PC-3 (cell line): ENCODE measurements around the gene TOPBP1. TPM values are rescaled to one million over a fixed set of nuclear protein-coding genes. Genes with fewer than 3 reads are reported as not detected.

Experiments used
- ATAC-seq: fragments of 200-7000 bp; cut with Tn5 transposase; 2 replicates; pipeline ENCODE4 v1.9.1; 2020; ENCODE audit warnings: mild to moderate bottlenecking, moderate library complexity
- BruUV-seq: library from RNA; stranded (reverse); fragments of 400-500 nt; replicated peaks from 2 replicates; lab custom pipeline; 2021; lab: Mats Ljungman, UMichigan
- CTCF ChIA-PET: fragments of 300-600 bp; sonication (Branson Sonifier 250); formaldehyde crosslinking; loops from one replicate; lab custom pipeline; 2022; ENCODE audit warnings: antibody characterized with exemption; lab: Charles Lee
- POLR2A ChIA-PET: fragments of 300-600 bp; sonication (Branson Sonifier 250); formaldehyde crosslinking; loops from one replicate; lab custom pipeline; 2022; ENCODE audit warnings: antibody characterized with exemption; ENCODE audit not compliant: unreplicated experiment; lab: Charles Lee
- DNase-seq: peaks from one replicate; pipeline ENCODE4 v3.0.0-alpha.2; 2015
- H2AFZ ChIP-seq: fragments of 300-600 bp; sonication (generic); 2 replicates; pipeline ENCODE4 v1.6.0; 2016; ENCODE audit warnings: antibody characterized with exemption, low read length
- H3F3A ChIP-seq: fragments of 300-600 bp; sonication (generic); one replicate; pipeline ENCODE4 v1.6.0; 2017; ENCODE audit warnings: antibody characterized with exemption, low read length, control low read depth, mild to moderate bottlenecking; ENCODE audit not compliant: unreplicated experiment
- H3K27ac ChIP-seq: fragments of 300-600 bp; sonication (generic); 2 replicates; pipeline ENCODE4 v1.5.1; 2016; ENCODE audit warnings: mild to moderate bottlenecking, low read length
- H3K27me3 ChIP-seq: fragments of 300-600 bp; sonication (generic); 2 replicates; pipeline ENCODE4 v1.6.1; 2016; ENCODE audit warnings: low read length, mixed read lengths
- H3K36me3 ChIP-seq: fragments of 300-600 bp; sonication (generic); 2 replicates; pipeline ENCODE4 v1.6.1; 2016; ENCODE audit warnings: low read depth, mixed run types, low read length, mixed read lengths
- H3K4me1 ChIP-seq: fragments of 300-600 bp; sonication (generic); 2 replicates; pipeline ENCODE4 v1.5.1; 2016; ENCODE audit warnings: low read length; ENCODE audit not compliant: insufficient read depth
- H3K4me2 ChIP-seq: fragments of 300-600 bp; sonication (generic); 2 replicates; pipeline ENCODE4 v1.6.0; 2016; ENCODE audit warnings: low read length
- H3K4me3 ChIP-seq: fragments of 300-600 bp; sonication (generic); 2 replicates; pipeline ENCODE4 v1.5.1; 2016; ENCODE audit warnings: mild to moderate bottlenecking, low read length, mixed read lengths
- H3K79me2 ChIP-seq: fragments of 300-600 bp; sonication (generic); 2 replicates; pipeline ENCODE4 v1.6.1; 2017; ENCODE audit warnings: low read length, mixed read lengths
- H3K9ac ChIP-seq: fragments of 300-600 bp; sonication (generic); 2 replicates; pipeline ENCODE4 v1.6.0; 2016; ENCODE audit warnings: mild to moderate bottlenecking, low read length
- H3K9me2 ChIP-seq: fragments of 300-600 bp; sonication (generic); replicated peaks from 2 replicates; pipeline ENCODE4 v1.6.1; 2016; ENCODE audit warnings: mixed run types, low read length, mixed read lengths
- H3K9me3 ChIP-seq: fragments of 300-600 bp; sonication (generic); 2 replicates; pipeline ENCODE4 v1.6.1; 2016; ENCODE audit warnings: low read length, mixed read lengths
- H4K20me1 ChIP-seq: fragments of 300-600 bp; sonication (generic); 2 replicates; pipeline ENCODE4 v1.6.1; 2016; ENCODE audit warnings: low read length, mixed read lengths
- EZH2 ChIP-seq: fragments of 300-600 bp; sonication (generic); IDR thresholded peaks from one replicate; pipeline ENCODE4 v1.6.1; 2017; ENCODE audit warnings: antibody characterized with exemption, mild to moderate bottlenecking, low read length; ENCODE audit not compliant: unreplicated experiment
- EZH2phosphoT487 ChIP-seq: fragments of 300-600 bp; sonication (generic); IDR thresholded peaks from 2 replicates; pipeline ENCODE4 v1.6.1; 2018; ENCODE audit warnings: mild to moderate bottlenecking, antibody characterized with exemption, low read length, borderline replicate concordance
- intact Hi-C: fragments of 100-400 bp; cut with micrococcal nuclease; formaldehyde crosslinking; loops from 2 replicates; pipeline ENCODE4 v1.9.0; 2023
- total RNA-seq: library from RNA; depleted of rRNA; stranded (reverse); fragments of >200 nt; gene quantifications from 2 replicates; pipeline ENCODE4 v1.2.3, GENCODE V29; 2014
- TF ChIP-seq, protein P1 (sequence below): fragments of 300-600 bp; sonication (generic); conservative IDR thresholded peaks from 2 replicates; pipeline ENCODE4 v1.5.1; 2017; ENCODE audit warnings: antibody characterized with exemption, low read depth, mild to moderate bottlenecking, low read length

TOPBP1 gene
- total RNA-seq, 1 experiment from 2014 or later, result 42.4 TPM

DNA sequence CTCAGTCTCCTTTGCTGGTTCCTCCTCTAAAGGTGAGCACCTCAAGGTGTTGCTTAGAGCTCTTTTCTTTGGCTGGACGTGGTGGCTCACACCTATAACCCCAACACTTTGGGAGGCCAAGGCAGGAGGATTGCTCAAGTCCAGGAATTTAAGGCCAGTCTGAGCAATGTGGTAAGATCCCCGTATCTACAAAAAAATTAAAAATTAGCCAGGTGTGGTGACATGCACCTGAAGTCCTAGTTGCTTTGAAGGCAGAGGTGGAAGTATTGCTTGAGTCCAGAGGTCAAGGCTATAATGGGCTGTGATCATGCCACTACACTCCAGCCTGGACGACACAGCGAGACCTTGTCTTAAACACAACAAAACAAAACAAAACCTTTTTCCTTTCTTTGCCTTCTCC, 28.3 kb downstream of the TOPBP1 start:
- Histone ChIP-seq H3F3A (no peaks in the 10 kb centered on the region), H3K27me3 (no peaks in the 10 kb centered on the region), H3K4me3 (no peak overlapping the region), H3K9me3 (no peaks in the 10 kb centered on the region), H2AFZ (no peak overlapping the region), H3K79me2 (no peaks in the 10 kb centered on the region), H3K27ac (no peak overlapping the region), H3K9me2 (no peaks in the 10 kb centered on the region), H3K4me2 (no peak overlapping the region), H3K9ac (no peak overlapping the region), H4K20me1 (no peaks in the 10 kb centered on the region), H3K36me3 (peaks cover 31% of the 10 kb centered on the region), H3K4me1 (no peaks in the 10 kb centered on the region)
- POLR2A ChIA-PET, result no interaction called here
- TF ChIP-seq EZH2, result no peak
- TF ChIP-seq, protein P1, sequence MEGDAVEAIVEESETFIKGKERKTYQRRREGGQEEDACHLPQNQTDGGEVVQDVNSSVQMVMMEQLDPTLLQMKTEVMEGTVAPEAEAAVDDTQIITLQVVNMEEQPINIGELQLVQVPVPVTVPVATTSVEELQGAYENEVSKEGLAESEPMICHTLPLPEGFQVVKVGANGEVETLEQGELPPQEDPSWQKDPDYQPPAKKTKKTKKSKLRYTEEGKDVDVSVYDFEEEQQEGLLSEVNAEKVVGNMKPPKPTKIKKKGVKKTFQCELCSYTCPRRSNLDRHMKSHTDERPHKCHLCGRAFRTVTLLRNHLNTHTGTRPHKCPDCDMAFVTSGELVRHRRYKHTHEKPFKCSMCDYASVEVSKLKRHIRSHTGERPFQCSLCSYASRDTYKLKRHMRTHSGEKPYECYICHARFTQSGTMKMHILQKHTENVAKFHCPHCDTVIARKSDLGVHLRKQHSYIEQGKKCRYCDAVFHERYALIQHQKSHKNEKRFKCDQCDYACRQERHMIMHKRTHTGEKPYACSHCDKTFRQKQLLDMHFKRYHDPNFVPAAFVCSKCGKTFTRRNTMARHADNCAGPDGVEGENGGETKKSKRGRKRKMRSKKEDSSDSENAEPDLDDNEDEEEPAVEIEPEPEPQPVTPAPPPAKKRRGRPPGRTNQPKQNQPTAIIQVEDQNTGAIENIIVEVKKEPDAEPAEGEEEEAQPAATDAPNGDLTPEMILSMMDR, result no peak
- TF ChIP-seq EZH2phosphoT487, result no peak
- intact Hi-C loops, result no loop called here
- BruUV-seq, result no TSS peak
- no peak for ATAC-seq
- CTCF ChIA-PET, result no interaction called here
- no peak for DNase-seq

DNA sequence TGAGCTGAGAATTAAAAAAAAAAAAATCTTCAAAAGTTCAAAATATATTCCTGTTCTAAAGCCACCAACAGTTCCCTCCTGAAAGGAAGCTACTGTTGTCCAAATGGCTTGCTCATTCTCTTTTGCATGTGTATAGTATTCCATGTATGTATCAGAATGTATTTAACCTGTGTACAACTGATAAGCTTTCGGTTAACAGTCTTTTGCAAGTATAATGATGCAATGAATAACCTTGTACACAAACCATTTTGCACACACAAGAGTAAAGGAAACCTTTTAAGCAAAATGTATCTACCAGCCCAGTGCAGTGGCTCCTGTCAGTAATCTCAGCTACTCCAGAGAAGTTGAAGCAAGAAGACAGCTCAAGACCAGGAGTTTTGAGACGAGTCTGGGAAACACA, 32.6 kb downstream of the TOPBP1 start:
- H3K9me2 ChIP-seq, result no peaks in the 10 kb centered on the region
- H3F3A ChIP-seq, result no peaks in the 10 kb centered on the region
- TF ChIP-seq EZH2phosphoT487 (no peak), EZH2 (no peak)
- TF ChIP-seq, protein P1, result no peak
- no peak overlapping the region for H3K4me3 ChIP-seq
- H3K9me3 ChIP-seq, result no peaks in the 10 kb centered on the region
- H2AFZ ChIP-seq, result no peak overlapping the region
- H3K36me3 ChIP-seq, result peaks cover 25% of the 10 kb centered on the region
- no peak overlapping the region for H3K27ac ChIP-seq
- H3K4me2 ChIP-seq, result no peak overlapping the region
- BruUV-seq, result no TSS peak
- no peak overlapping the region for H3K9ac ChIP-seq
- H3K79me2 ChIP-seq, result no peaks in the 10 kb centered on the region
- CTCF ChIA-PET, result no interaction called here
- H4K20me1 ChIP-seq, result no peaks in the 10 kb centered on the region
- intact Hi-C loops, result no loop called here
- POLR2A ChIA-PET, result no interaction called here
- no peaks in the 10 kb centered on the region for H3K4me1 ChIP-seq
- H3K27me3 ChIP-seq, result no peaks in the 10 kb centered on the region
- ATAC-seq (no peak), DNase-seq (no peak)

DNA sequence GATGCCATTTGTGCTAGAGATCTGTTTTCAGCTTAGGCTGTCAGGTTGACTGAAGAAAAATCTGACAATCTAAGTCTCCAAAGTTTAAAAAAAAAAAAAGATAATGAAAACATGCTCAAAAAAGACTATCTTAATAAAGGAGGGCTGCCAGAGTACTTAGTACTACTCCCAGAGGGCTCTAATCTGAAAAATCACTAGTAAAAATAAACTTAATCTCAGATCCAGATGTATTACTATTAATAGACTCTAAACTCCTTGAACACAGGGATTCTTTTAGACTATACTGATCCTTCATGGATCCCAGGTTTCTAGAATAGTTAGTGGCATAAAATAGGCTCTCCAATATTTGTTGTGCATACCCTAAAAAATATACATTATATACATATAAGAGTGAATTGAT, 34.0 kb downstream of the TOPBP1 start:
- intact Hi-C loops, result no loop called here
- H3K79me2 ChIP-seq, result no peaks in the 10 kb centered on the region
- no peaks in the 10 kb centered on the region for H3K27me3 ChIP-seq
- BruUV-seq, result no TSS peak
- H3K36me3 ChIP-seq, result peaks cover 22% of the 10 kb centered on the region; the same call in 1 of the 2 replicates
- H3K4me1 ChIP-seq, result no peaks in the 10 kb centered on the region
- POLR2A ChIA-PET, result no interaction called here
- H3K27ac ChIP-seq, result no peak overlapping the region
- H3F3A ChIP-seq, result no peaks in the 10 kb centered on the region
- TF ChIP-seq EZH2phosphoT487 (no peak), EZH2 (no peak)
- TF ChIP-seq, protein P1, result no peak
- no peak overlapping the region for H3K9ac ChIP-seq
- H3K9me3 ChIP-seq, result no peaks in the 10 kb centered on the region
- CTCF ChIA-PET, result no interaction called here
- no peaks in the 10 kb centered on the region for H4K20me1 ChIP-seq
- H3K4me3 ChIP-seq, result no peak overlapping the region
- ATAC-seq (no peak), DNase-seq (no peak)
- H2AFZ ChIP-seq, result no peak overlapping the region
- H3K4me2 ChIP-seq, result no peak overlapping the region
- no peaks in the 10 kb centered on the region for H3K9me2 ChIP-seq
